ENCODE data around the gene KRTAP5-2.

- TF ChIP-seq CHD1 (IDR thresholded peaks at IDR 0.05; ENCODE audit: low read length) (no peak), HNRNPH1 (optimal IDR thresholded peaks at IDR 0.05; ENCODE audit: low read depth, low read length) (no peak), CUX1 (CRISPR knock-in tag; IDR thresholded peaks at IDR 0.05) (no peak), ARID3A (IDR thresholded peaks at IDR 0.05; ENCODE audit: borderline replicate concordance, low read depth, low read length) (no peak), POLR2AphosphoS5 (IDR thresholded peaks at IDR 0.05; ENCODE audit: control insufficient read depth, insufficient read depth, low read depth, low read length) (no peak)
Measured at GRCh38 chr11:1639666-1640065, 41.6 kb upstream of the KRTAP5-2 start.

Measured in K562 (cell line).